ENCODE measurements around the gene AKAP8L. TPM values are rescaled to one million over a fixed set of nuclear protein-coding genes. Genes with fewer than 3 reads are reported as not detected.

AKAP8L gene
- polyA plus RNA-seq, 4 donors = 40.4 to 134 (median 80.9) TPM

DNA sequence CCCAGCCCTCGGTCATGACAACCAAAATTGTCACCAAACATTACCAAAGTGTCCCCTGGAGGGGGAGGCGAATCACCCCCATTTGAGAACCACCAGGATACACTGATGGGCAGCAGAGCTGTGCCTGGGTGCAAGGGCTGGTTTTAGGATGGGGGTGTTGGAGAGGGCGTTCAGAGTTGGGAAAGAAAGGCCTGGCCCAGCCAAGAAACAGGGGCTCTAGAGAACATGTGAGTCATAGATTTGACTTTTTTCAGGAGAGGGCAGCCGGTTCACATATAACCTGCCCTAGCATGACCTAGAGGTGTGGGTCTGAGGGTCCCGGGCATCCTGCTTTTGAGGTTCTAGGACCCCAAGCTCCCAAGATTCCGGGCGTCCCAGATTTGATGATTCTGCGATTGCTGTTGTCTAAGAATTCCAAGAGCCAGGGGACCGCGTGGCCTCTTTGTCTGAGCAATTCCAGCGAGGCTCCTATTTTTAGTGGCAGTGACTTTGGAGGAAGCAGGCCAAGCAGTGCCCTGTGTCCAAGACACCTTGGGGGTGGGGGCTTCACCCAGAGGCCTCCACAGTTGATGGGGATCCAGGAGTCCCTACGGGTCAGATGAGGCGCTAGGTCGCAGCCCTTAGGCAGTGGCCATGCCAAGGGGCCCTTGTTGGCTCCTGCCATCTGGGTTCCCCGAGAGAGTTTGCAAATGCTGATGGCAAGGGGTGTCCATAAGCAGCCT, 25.9 kb upstream of the AKAP8L start:
- DNase-seq (no peak), FAIRE-seq (no peak)
- 89 to 92% (median 90%) methylated on average over 15 of the region's 15 CpGs for WGBS, 3 donors
- Histone ChIP-seq H3K4me3 (ENCODE audit: low read depth in 1 of 3, low read length in 3 of 3) (no peak overlapping the region), H3K27me3 (ENCODE audit: control insufficient read depth in 3 of 3, insufficient read depth in 3 of 3, low read length in 3 of 3) (no peaks in the 10 kb centered on the region), H3K36me3 (ENCODE audit: control insufficient read depth in 3 of 3, insufficient read depth in 2 of 3, low read depth in 1 of 3, low read length in 3 of 3) (no peaks in the 10 kb centered on the region), H3K27ac (ENCODE audit: low read depth in 1 of 3, low read length in 2 of 3) (no peak overlapping the region), H3K9me3 (ENCODE audit: control insufficient read depth in 2 of 2, insufficient read depth in 1 of 2, low read depth in 1 of 2, low read length in 1 of 2) (no peaks in the 10 kb centered on the region), H3K4me1 (ENCODE audit: control insufficient read depth in 3 of 3, insufficient read depth in 2 of 3, low read depth in 1 of 3, low read length in 2 of 3) (peaks cover 0 to 4% (median 0%) of the 10 kb centered on the region in 3 donors)

DNA sequence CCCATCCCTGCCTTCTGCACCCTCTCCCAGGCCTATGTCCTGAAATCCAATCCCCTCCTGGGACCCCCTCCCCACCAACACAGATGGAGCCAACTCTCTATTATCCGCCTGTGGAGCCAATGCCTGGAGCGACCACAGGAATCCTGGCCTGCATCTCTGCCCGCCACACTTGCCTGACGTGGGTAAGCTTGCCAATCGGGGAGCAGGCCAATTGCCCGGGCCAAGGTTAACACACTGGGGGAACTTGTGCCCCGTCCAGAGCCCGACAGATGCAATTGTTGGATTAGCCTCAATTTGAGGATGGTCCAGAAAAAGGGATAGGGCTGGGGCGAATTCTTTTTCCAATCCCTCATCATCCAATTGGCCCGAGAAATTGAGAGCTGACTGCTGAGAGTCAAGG, 25.1 kb upstream of the AKAP8L start:
- H3K4me1 ChIP-seq (ENCODE audit: control insufficient read depth in 3 of 3, insufficient read depth in 2 of 3, low read depth in 1 of 3, low read length in 2 of 3) = peaks cover 0 to 2% (median 0%) of the 10 kb centered on the region in 3 donors
- no peak for FAIRE-seq
- no peaks in the 10 kb centered on the region for H3K9me3 ChIP-seq (ENCODE audit: control insufficient read depth in 2 of 2, insufficient read depth in 1 of 2, low read depth in 1 of 2, low read length in 1 of 2)
- no peak overlapping the region for H3K27ac ChIP-seq (ENCODE audit: low read depth in 1 of 3, low read length in 2 of 3)
- no peaks in the 10 kb centered on the region for H3K27me3 ChIP-seq (ENCODE audit: control insufficient read depth in 3 of 3, insufficient read depth in 3 of 3, low read length in 3 of 3)
- no peak for DNase-seq
- H3K36me3 ChIP-seq (ENCODE audit: control insufficient read depth in 3 of 3, insufficient read depth in 2 of 3, low read depth in 1 of 3, low read length in 3 of 3) = no peaks in the 10 kb centered on the region
- no peak overlapping the region for H3K4me3 ChIP-seq (ENCODE audit: low read depth in 1 of 3, low read length in 3 of 3)
- 82 to 90% (median 84%) methylated on average over 10 of the region's 10 CpGs for WGBS, 3 donors

DNA sequence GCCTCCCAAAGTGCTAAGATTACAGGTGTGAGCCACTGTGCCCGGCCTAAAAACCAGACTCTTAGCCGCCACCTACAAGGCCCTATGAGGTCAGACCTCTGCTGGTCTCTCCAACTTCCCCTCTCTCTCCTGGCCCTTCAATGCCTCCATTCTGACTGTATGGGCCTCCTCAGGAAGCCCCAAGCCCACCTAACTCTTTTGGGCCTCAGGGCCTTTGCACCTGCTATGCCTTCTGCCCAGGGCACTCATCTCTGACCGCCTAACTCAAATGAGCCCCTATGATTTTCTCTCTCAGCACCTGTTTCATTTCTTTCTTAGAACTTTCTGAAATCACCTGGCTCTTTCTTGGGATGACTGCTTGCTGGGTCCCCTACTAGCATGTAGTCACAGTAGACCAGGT, 24.5 kb upstream of the AKAP8L start:
- WGBS, 3 donors = 94 to 95% (median 94%) methylated on average over 3 of the region's 3 CpGs
- no peak for FAIRE-seq

DNA sequence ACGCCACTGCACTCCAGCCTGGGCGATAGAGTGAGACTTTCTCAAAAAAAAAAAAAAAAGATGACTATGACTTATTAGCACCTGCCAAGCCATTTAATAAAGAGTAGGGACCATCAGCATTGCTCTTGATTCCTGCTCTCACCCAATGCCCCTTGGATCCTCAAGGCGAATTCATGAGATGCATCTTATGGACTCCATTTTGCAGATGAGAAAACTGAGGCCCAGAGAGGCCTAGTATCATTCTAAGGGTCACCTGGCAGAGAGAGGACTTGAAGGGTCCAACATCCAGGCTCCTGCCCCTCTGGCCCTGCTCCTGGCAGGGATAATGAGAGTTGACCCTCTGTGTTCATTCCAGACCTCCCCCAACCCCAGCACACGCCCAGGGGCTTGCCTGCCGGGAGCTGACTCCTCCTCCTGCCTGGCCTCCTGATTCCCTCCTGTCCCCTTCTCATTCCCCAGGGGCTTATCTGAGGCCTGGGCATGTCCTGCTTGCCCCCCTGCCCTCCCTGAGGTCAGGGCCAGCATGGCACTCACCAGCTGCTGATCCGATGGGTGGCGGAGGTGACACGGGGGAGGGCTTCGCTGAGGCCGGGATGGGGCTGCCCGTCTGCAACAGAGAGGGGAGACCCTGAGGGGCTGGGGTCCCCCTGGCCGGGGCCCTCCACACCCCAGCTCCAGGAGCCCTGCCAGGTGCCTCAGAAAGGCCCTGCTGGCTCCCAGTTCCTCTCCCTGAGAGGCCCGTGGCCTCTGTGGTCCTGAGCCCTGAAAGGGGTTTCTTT, 23.5 kb upstream of the AKAP8L start:
- H3K4me1 ChIP-seq (ENCODE audit: control insufficient read depth in 3 of 3, insufficient read depth in 2 of 3, low read depth in 1 of 3, low read length in 2 of 3) = no peaks in the 10 kb centered on the region
- 75 to 83% (median 82%) methylated on average over 13 of the region's 13 CpGs for WGBS, 3 donors
- no peak for FAIRE-seq
- H3K4me3 ChIP-seq (ENCODE audit: low read depth in 1 of 3, low read length in 3 of 3) = no peak overlapping the region
- H3K27me3 ChIP-seq (ENCODE audit: control insufficient read depth in 3 of 3, insufficient read depth in 3 of 3, low read length in 3 of 3) = no peaks in the 10 kb centered on the region
- H3K9me3 ChIP-seq (ENCODE audit: control insufficient read depth in 2 of 2, insufficient read depth in 1 of 2, low read depth in 1 of 2, low read length in 1 of 2) = no peaks in the 10 kb centered on the region
- no peaks in the 10 kb centered on the region for H3K36me3 ChIP-seq (ENCODE audit: control insufficient read depth in 3 of 3, insufficient read depth in 2 of 3, low read depth in 1 of 3, low read length in 3 of 3)
- no peak for DNase-seq
- no peak overlapping the region for H3K27ac ChIP-seq (ENCODE audit: low read depth in 1 of 3, low read length in 2 of 3)

More for the DNA sequence above, 24.5 kb upstream of the AKAP8L start:
- Histone ChIP-seq H3K27me3 (ENCODE audit: control insufficient read depth in 3 of 3, insufficient read depth in 3 of 3, low read length in 3 of 3) (no peaks in the 10 kb centered on the region), H3K9me3 (ENCODE audit: control insufficient read depth in 2 of 2, insufficient read depth in 1 of 2, low read depth in 1 of 2, low read length in 1 of 2) (no peaks in the 10 kb centered on the region), H3K27ac (ENCODE audit: low read depth in 1 of 3, low read length in 2 of 3) (no peak overlapping the region), H3K4me3 (ENCODE audit: low read depth in 1 of 3, low read length in 3 of 3) (no peak overlapping the region), H3K36me3 (ENCODE audit: control insufficient read depth in 3 of 3, insufficient read depth in 2 of 3, low read depth in 1 of 3, low read length in 3 of 3) (no peaks in the 10 kb centered on the region), H3K4me1 (ENCODE audit: control insufficient read depth in 3 of 3, insufficient read depth in 2 of 3, low read depth in 1 of 3, low read length in 2 of 3) (no peaks in the 10 kb centered on the region)
- DNase-seq = no peak

DNA sequence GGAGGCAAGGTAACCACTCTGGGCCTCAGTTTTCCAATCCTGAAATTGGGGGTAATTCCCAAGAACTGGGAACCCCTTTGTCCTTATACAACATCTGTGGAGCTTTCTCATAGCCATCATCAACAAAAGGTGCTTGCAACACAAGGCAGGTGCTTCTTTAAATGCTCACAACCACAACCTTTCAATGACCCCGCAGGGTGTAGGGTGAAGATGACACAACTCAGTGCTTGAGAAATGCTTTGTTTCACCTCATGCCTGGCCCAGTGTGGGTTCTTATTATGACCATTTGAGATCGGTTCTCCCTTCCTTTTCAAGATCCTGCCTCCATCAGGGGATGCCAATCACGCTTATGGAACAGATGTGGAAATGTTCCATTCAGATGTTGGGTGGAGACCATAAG, 22.5 kb upstream of the AKAP8L start:
- Histone ChIP-seq H3K9me3 (ENCODE audit: control insufficient read depth in 2 of 2, insufficient read depth in 1 of 2, low read depth in 1 of 2, low read length in 1 of 2) (no peaks in the 10 kb centered on the region), H3K36me3 (ENCODE audit: control insufficient read depth in 3 of 3, insufficient read depth in 2 of 3, low read depth in 1 of 3, low read length in 3 of 3) (no peaks in the 10 kb centered on the region), H3K4me3 (ENCODE audit: low read depth in 1 of 3, low read length in 3 of 3) (no peak overlapping the region), H3K27me3 (ENCODE audit: control insufficient read depth in 3 of 3, insufficient read depth in 3 of 3, low read length in 3 of 3) (no peaks in the 10 kb centered on the region), H3K27ac (ENCODE audit: low read depth in 1 of 3, low read length in 2 of 3) (no peak overlapping the region), H3K4me1 (ENCODE audit: control insufficient read depth in 3 of 3, insufficient read depth in 2 of 3, low read depth in 1 of 3, low read length in 2 of 3) (no peaks in the 10 kb centered on the region)
- DNase-seq = no peak
- no peak for FAIRE-seq
- whole genome bisulfite sequencing, 3 donors = 81 to 95% (median 84%) methylated on average over 3 of the region's 3 CpGs

DNA sequence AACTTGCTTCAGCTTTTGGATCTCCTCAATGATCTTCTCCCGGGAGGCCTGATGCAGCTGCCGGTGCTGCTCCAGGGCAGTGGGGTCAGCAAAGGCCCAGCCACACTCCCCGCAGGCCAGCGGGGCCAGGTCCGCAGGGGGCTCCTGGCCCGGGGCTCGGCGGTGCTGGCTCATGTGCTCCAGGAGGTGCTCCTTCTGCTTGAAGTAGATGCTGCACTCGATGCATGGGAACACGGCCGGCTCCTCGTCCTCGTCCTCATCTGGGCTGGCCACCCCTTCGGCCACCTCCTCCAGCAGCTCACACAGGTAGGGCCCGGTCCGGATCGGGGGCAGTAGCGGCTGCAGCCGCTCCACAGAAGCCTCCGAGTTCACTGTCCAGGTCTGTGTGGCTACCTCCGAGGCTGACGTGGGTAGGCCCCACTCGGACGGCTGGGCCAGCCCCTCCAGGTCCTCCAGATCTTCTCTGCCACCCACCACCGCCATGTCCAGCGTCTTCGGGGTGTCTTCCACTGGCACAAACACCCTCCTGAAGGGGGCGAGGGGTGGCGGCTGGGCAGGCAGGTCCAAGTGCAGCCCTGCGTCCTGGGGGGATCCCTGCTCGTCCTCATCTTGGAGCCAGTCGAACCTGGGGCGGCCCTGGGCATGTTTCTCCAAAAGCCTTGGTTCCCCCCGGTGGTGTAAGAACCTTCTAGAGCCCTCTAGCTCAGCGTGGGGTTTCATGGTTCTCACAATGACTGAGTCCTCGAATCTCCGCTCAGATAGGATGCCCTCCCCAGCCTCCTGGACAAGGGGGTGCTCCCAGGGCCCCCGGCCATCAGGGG, 21.2 kb upstream of the AKAP8L start:
- no peak for FAIRE-seq
- H3K36me3 ChIP-seq (ENCODE audit: control insufficient read depth in 3 of 3, insufficient read depth in 2 of 3, low read depth in 1 of 3, low read length in 3 of 3) = no peaks in the 10 kb centered on the region

DNA sequence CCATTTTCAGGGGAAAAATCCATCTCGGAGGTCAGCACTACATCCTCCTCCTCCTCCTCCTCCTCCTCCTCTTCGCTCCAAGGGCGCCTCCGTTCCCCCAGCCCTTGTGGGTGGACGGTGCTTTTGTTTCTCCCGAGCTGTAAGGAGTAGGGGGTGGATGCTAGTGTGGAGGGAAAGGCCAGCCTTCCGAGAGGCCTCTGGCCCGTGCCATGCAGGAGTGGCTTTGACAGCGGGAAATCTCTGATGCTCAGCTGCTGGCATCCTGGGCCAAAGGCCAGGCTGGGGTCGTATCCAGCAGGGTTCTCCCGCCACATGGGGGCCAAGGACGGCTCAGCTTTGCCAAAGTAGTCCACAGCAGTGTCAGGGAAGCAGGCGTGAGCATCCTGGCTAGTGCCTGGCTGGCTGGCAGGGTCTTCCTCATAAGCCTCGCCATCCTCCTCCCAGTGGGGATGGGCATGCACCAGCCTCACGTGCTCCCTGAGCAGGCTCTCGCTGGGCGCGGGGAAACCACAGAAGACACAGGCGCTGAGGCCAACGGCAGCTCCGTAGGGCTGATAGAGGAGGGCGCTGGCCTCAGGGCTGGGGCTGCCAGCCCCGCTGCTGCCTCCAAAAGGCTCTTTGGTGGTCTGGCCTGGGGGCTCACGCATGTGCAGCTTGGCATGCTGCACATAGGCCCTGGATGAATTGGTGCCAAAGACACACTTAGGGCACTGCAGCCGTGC, 20.5 kb upstream of the AKAP8L start:
- H3K27me3 ChIP-seq (ENCODE audit: control insufficient read depth in 3 of 3, insufficient read depth in 3 of 3, low read length in 3 of 3) = no peaks in the 10 kb centered on the region
- WGBS, 3 donors = 80 to 86% (median 83%) methylated on average over 24 to 25 of the region's 25 CpGs
- H3K4me1 ChIP-seq (ENCODE audit: control insufficient read depth in 3 of 3, insufficient read depth in 2 of 3, low read depth in 1 of 3, low read length in 2 of 3) = no peaks in the 10 kb centered on the region
- no peak for DNase-seq
- H3K4me3 ChIP-seq (ENCODE audit: low read depth in 1 of 3, low read length in 3 of 3) = no peak overlapping the region
- no peak overlapping the region for H3K27ac ChIP-seq (ENCODE audit: low read depth in 1 of 3, low read length in 2 of 3)
- no peak for FAIRE-seq
- H3K36me3 ChIP-seq (ENCODE audit: control insufficient read depth in 3 of 3, insufficient read depth in 2 of 3, low read depth in 1 of 3, low read length in 3 of 3) = no peaks in the 10 kb centered on the region
- no peaks in the 10 kb centered on the region for H3K9me3 ChIP-seq (ENCODE audit: control insufficient read depth in 2 of 2, insufficient read depth in 1 of 2, low read depth in 1 of 2, low read length in 1 of 2)

More for the DNA sequence above, 21.2 kb upstream of the AKAP8L start:
- H3K4me3 ChIP-seq (ENCODE audit: low read depth in 1 of 3, low read length in 3 of 3) = no peak overlapping the region
- DNase-seq = no peak
- no peaks in the 10 kb centered on the region for H3K4me1 ChIP-seq (ENCODE audit: control insufficient read depth in 3 of 3, insufficient read depth in 2 of 3, low read depth in 1 of 3, low read length in 2 of 3)
- H3K27ac ChIP-seq (ENCODE audit: low read depth in 1 of 3, low read length in 2 of 3) = no peak overlapping the region
- H3K9me3 ChIP-seq (ENCODE audit: control insufficient read depth in 2 of 2, insufficient read depth in 1 of 2, low read depth in 1 of 2, low read length in 1 of 2) = no peaks in the 10 kb centered on the region
- WGBS, 3 donors = 90 to 93% (median 92%) methylated on average over 31 to 38 of the region's 38 CpGs
- no peaks in the 10 kb centered on the region for H3K27me3 ChIP-seq (ENCODE audit: control insufficient read depth in 3 of 3, insufficient read depth in 3 of 3, low read length in 3 of 3)

DNA sequence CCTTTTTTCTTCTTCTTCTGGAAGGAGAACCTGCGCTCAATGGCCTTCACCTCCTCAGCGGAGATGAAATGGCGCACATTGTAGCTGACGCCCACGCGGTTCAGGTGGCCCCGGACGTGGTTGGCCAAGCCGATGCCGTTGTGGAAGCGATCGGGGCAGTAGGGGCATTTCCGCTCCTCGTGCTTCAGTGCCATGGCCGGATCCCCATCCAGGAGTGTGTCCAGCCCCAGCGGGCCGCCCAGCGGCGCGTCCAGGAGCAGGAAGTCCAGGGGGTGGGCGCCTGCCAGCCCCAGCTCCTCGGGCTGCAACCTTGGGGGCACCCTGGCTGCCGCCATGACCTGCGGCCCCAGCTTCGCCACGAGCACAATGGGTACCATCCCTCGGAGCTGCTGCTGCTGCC, 19.8 kb upstream of the AKAP8L start:
- WGBS, 3 donors = 94 to 97% (median 95%) methylated on average over 24 to 27 of the region's 27 CpGs
- Histone ChIP-seq H3K4me3 (ENCODE audit: low read depth in 1 of 3, low read length in 3 of 3) (no peak overlapping the region), H3K27ac (ENCODE audit: low read depth in 1 of 3, low read length in 2 of 3) (no peak overlapping the region), H3K27me3 (ENCODE audit: control insufficient read depth in 3 of 3, insufficient read depth in 3 of 3, low read length in 3 of 3) (no peaks in the 10 kb centered on the region), H3K4me1 (ENCODE audit: control insufficient read depth in 3 of 3, insufficient read depth in 2 of 3, low read depth in 1 of 3, low read length in 2 of 3) (no peaks in the 10 kb centered on the region), H3K36me3 (ENCODE audit: control insufficient read depth in 3 of 3, insufficient read depth in 2 of 3, low read depth in 1 of 3, low read length in 3 of 3) (no peaks in the 10 kb centered on the region), H3K9me3 (ENCODE audit: control insufficient read depth in 2 of 2, insufficient read depth in 1 of 2, low read depth in 1 of 2, low read length in 1 of 2) (no peaks in the 10 kb centered on the region)
- DNase-seq = no peak
- FAIRE-seq = no peak
